IPS-NIHi7 (cell line): Measurements from ENCODE around the gene WDPCP.
"Not testable (repeated sequence)": the region's sequence is repeated elsewhere in the genome, so short reads cannot be mapped to it uniquely, and the experiment has no call there.

ENCODE experiments used
- DNase-seq: peaks from one replicate; pipeline ENCODE4 v3.0.0; 2012; ENCODE audit warnings: mixed read lengths; ENCODE audit errors: extremely low spot score

The WDPCP gene

GRCh38 chr2:63121055-63121834, 467.0 kb downstream of the WDPCP start:
- no peak for DNase-seq

- DNase-seq, result no peak
Observed at GRCh38 chr2:63118821-63119220, 469.5 kb downstream of the WDPCP start.

GRCh38 chr2:63104482-63104881, 483.8 kb downstream of the WDPCP start:
- no peak for DNase-seq

- no peak for DNase-seq
Observed at GRCh38 chr2:63101954-63102353, 486.3 kb downstream of the WDPCP start.

- no peak for DNase-seq
Observed at GRCh38 chr2:63099032-63099431, 489.2 kb downstream of the WDPCP start.

GRCh38 chr2:63096491-63096890, 491.8 kb downstream of the WDPCP start:
- no peak for DNase-seq

- no peak for DNase-seq
Observed at GRCh38 chr2:63093502-63093901, 494.8 kb downstream of the WDPCP start.

GRCh38 chr2:63092857-63093256, 495.4 kb downstream of the WDPCP start:
- no peak for DNase-seq

- no peak for DNase-seq
Observed at GRCh38 chr2:63092401-63092800, 495.9 kb downstream of the WDPCP start.

GRCh38 chr2:63086687-63087086, 501.6 kb downstream of the WDPCP start:
- no peak for DNase-seq

GRCh38 chr2:63081404-63081803, 506.9 kb downstream of the WDPCP start:
- DNase-seq, result no peak

GRCh38 chr2:63078852-63079606, 509.2 kb downstream of the WDPCP start:
- peak; percentile 59 for DNase-seq

GRCh38 chr2:63074399-63074798, 513.9 kb downstream of the WDPCP start:
- not testable (repeated sequence) for DNase-seq

GRCh38 chr2:63073994-63074393, 514.3 kb downstream of the WDPCP start:
- no peak for DNase-seq

GRCh38 chr2:63071664-63072063, 516.6 kb downstream of the WDPCP start:
- no peak for DNase-seq
